ENCODE results near the gene USP24. TPM values are rescaled to one million over a fixed set of nuclear protein-coding genes. Genes with fewer than 3 reads are reported as not detected.

Gene USP24
- total RNA-seq, 1 experiment from 2014 or later, result 45.7 TPM

DNA sequence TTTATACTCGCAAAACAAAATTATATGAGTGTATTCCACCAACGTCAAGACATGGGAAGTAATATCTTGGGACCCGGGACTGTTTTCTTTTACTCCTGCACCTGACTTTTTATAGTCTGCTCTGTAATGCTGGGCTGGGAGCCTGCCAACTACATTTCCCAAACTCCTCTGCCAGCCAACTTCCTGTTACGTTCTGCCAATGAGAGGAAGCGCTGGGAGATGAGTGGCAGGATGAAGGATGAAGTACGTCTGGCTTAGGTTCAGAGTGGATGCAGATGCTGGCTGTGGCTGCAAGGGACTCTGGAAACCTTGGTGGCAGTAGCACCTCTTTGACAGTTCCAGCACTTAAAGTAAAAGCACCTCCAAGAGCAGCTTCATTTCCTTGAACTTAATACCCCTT is 59.6 kb downstream of the USP24 start:
- BruUV-seq (replicated peaks), result no TSS peak
- peak; percentile 30 for DNase-seq (ENCODE audit: unreplicated experiment)
- ChIA-PET POLR2A (interaction anchor here (0.6 kb wide), 1 partner anchor 1606 kb away, joined by 3 read pairs; no protein-coding TSS in a partner anchor), CTCF (no interaction called here)
- peaks cover 85% of the 10 kb centered on the region for H3K36me3 Mint-ChIP-seq (ENCODE audit: insufficient read depth, unreplicated experiment)
- TF ChIP-seq, protein P1, sequence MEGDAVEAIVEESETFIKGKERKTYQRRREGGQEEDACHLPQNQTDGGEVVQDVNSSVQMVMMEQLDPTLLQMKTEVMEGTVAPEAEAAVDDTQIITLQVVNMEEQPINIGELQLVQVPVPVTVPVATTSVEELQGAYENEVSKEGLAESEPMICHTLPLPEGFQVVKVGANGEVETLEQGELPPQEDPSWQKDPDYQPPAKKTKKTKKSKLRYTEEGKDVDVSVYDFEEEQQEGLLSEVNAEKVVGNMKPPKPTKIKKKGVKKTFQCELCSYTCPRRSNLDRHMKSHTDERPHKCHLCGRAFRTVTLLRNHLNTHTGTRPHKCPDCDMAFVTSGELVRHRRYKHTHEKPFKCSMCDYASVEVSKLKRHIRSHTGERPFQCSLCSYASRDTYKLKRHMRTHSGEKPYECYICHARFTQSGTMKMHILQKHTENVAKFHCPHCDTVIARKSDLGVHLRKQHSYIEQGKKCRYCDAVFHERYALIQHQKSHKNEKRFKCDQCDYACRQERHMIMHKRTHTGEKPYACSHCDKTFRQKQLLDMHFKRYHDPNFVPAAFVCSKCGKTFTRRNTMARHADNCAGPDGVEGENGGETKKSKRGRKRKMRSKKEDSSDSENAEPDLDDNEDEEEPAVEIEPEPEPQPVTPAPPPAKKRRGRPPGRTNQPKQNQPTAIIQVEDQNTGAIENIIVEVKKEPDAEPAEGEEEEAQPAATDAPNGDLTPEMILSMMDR (IDR thresholded peaks at IDR 0.05; ENCODE audit: unreplicated experiment), result no peak
- H3K4me3 Mint-ChIP-seq (ENCODE audit: unreplicated experiment), result no peak overlapping the region
- intact Hi-C loops (cut with micrococcal nuclease), result no loop called here
- H3K27me3 Mint-ChIP-seq (ENCODE audit: insufficient read depth, unreplicated experiment), result no peaks in the 10 kb centered on the region
- no peaks in the 10 kb centered on the region for H3K4me1 Mint-ChIP-seq (ENCODE audit: insufficient read depth, unreplicated experiment)
- H3K9me3 Mint-ChIP-seq (ENCODE audit: unreplicated experiment), result no peaks in the 10 kb centered on the region
- no peak overlapping the region for H3K27ac Mint-ChIP-seq (ENCODE audit: low read depth, unreplicated experiment)

DNA sequence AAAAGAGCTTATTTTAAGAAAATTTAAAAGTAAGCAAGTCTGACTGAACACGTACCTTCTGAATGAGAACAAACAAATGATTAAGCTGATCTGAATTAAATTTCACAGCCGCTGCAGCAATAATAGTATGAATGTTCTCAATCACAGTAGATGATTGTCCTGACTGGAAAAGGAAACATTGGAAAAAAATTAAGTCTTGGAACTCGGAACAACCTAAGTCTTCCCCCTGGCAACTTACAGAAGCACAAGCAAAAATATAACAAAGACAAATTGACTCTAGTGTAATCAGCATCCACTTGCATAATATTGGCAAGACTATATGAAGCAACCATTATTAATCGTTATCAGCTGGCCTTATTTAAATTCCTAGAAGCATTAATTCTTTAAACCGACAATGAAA is 60.5 kb downstream of the USP24 start:
- DNase-seq (ENCODE audit: unreplicated experiment), result no peak
- Mint-ChIP-seq H3K36me3 (ENCODE audit: insufficient read depth, unreplicated experiment) (peaks cover 79% of the 10 kb centered on the region), H3K4me1 (ENCODE audit: insufficient read depth, unreplicated experiment) (no peaks in the 10 kb centered on the region), H3K4me3 (ENCODE audit: unreplicated experiment) (no peak overlapping the region), H3K9me3 (ENCODE audit: unreplicated experiment) (no peaks in the 10 kb centered on the region), H3K27me3 (ENCODE audit: insufficient read depth, unreplicated experiment) (no peaks in the 10 kb centered on the region), H3K27ac (ENCODE audit: low read depth, unreplicated experiment) (no peak overlapping the region)
- BruUV-seq (replicated peaks), result no TSS peak
- ChIA-PET CTCF (interaction anchor here (0.6 to 2.6 kb wide), 6 partner anchors 11 to 124 kb away, joined by 3 to 15 read pairs (median 4); no protein-coding TSS in a partner anchor), POLR2A (interaction anchor here (0.6 to 1.3 kb wide), 5 partner anchors 40 to 793 kb away, joined by 3 to 6 read pairs (median 3); no protein-coding TSS in a partner anchor)
- TF ChIP-seq, protein P1 (IDR thresholded peaks at IDR 0.05; ENCODE audit: unreplicated experiment), result no peak
- intact Hi-C loops (cut with micrococcal nuclease), result no loop called here

DNA sequence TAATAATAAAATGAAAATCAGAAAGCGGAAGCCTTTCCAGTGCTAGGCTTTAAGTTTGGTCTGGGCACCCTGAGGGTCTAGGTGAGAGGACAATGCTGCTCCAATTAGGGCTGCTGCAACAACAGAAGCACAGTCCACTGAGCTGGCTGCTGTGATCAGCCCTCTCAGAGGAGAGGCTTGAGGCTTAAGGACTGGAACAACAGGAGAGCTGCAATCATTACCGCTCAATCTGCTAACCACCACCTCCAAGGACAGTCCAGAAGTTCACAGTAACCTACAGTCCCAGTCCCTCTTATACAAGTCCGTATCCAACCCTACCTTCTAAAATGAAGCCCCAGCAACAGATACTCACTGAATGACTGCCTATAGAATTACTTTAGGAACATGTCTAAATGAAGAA is 62.1 kb downstream of the USP24 start:
- POLR2A ChIA-PET, result interaction anchor here (0.9 to 1.1 kb wide), 3 partner anchors 9 to 72 kb away, joined by 3 read pairs; no protein-coding TSS in a partner anchor
- intact Hi-C loops (cut with micrococcal nuclease), result no loop called here

DNA sequence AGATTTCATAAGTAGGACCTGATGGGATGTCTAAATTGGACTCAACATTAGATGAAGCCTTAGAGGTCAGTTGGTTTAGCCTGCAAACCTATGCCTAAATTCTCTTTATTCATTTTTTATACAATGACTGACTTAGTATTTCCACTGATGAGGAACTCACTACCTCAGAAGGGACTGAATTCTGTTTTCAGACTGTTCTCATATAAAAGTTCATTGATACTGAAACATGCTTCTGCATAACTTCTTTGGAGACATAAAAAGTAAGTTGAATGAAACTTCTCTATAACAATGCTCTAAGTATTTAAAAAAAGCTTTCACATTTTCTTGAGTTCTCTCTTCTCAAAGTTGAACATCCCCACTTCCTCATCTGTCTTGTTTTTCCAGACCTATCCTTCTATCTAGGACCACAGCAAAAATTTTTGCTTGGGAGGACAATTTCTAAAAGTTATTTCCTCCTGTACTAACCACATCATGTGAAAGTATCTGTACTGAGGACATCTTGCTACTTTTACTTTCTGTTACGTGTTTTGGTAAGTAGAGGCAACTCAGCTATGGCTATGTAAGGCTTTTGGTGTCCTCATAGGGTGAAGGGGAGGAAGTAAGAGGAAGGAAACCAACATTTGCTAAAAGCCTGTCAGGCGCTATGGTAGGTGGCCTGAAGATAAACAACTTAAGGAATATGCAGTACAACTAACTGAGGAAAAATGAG is 64.1 kb downstream of the USP24 start:
- ChIA-PET CTCF (interaction anchor here (0.6 kb wide), 1 partner anchor 11 kb away, joined by 3 read pairs; no protein-coding TSS in a partner anchor), POLR2A (no interaction called here)
- TF ChIP-seq, protein P1 (IDR thresholded peaks at IDR 0.05; ENCODE audit: unreplicated experiment), result no peak
- Mint-ChIP-seq H3K4me1 (ENCODE audit: insufficient read depth, unreplicated experiment) (no peaks in the 10 kb centered on the region), H3K4me3 (ENCODE audit: unreplicated experiment) (no peak overlapping the region), H3K27me3 (ENCODE audit: insufficient read depth, unreplicated experiment) (no peaks in the 10 kb centered on the region), H3K27ac (ENCODE audit: low read depth, unreplicated experiment) (no peak overlapping the region), H3K36me3 (ENCODE audit: insufficient read depth, unreplicated experiment) (peaks cover 53% of the 10 kb centered on the region), H3K9me3 (ENCODE audit: unreplicated experiment) (no peaks in the 10 kb centered on the region)
- BruUV-seq (replicated peaks), result no TSS peak
- no peak for DNase-seq (ENCODE audit: unreplicated experiment)
- intact Hi-C loops (cut with micrococcal nuclease), result no loop called here

More for the DNA sequence above, 62.1 kb downstream of the USP24 start:
- H3K4me1 Mint-ChIP-seq (ENCODE audit: insufficient read depth, unreplicated experiment), result no peaks in the 10 kb centered on the region
- BruUV-seq (replicated peaks), result no TSS peak
- no peaks in the 10 kb centered on the region for H3K27me3 Mint-ChIP-seq (ENCODE audit: insufficient read depth, unreplicated experiment)
- no peaks in the 10 kb centered on the region for H3K9me3 Mint-ChIP-seq (ENCODE audit: unreplicated experiment)
- no peak overlapping the region for H3K27ac Mint-ChIP-seq (ENCODE audit: low read depth, unreplicated experiment)
- H3K36me3 Mint-ChIP-seq (ENCODE audit: insufficient read depth, unreplicated experiment), result peaks cover 63% of the 10 kb centered on the region
- CTCF ChIA-PET, result interaction anchor here (2.6 kb wide), 1 partner anchor 125 kb away, joined by 15 read pairs; no protein-coding TSS in a partner anchor
- H3K4me3 Mint-ChIP-seq (ENCODE audit: unreplicated experiment), result no peak overlapping the region
- TF ChIP-seq, protein P1 (IDR thresholded peaks at IDR 0.05; ENCODE audit: unreplicated experiment), result no peak
- no peak for DNase-seq (ENCODE audit: unreplicated experiment)
